ENCODE data around the gene NFATC1. TPM values are rescaled to one million over a fixed set of nuclear protein-coding genes. Genes with fewer than 3 reads are reported as not detected.

NFATC1 gene
- total RNA-seq, 1 donor from 2014 or later: 16.6 TPM

- H3K27me3 ChIP-seq: no peaks in the 10 kb centered on the region
- DNase-seq (peak; percentile 69), ATAC-seq (peak; percentile 49)
- no peak overlapping the region for H3K4me3 ChIP-seq
- intact Hi-C loops (cut with DNase I): loop anchor here (5.0 kb wide), 1 partner anchor 144 kb away; no protein-coding TSS in a partner anchor
- no peaks in the 10 kb centered on the region for H3K9me3 ChIP-seq
- peaks cover 11% of the 10 kb centered on the region for H3K36me3 ChIP-seq
- H3K4me1 ChIP-seq: peaks cover 8% of the 10 kb centered on the region
- peak overlapping the region; percentile 39 for H3K27ac ChIP-seq
- TF ChIP-seq CTCF (IDR thresholded peaks at IDR 0.05): no peak
Observed at GRCh38 chr18:79525556-79526467, 130.1 kb downstream of the NFATC1 start.

GRCh38 chr18:79526468-79527460, 131.0 kb downstream of the NFATC1 start:
- Histone ChIP-seq H3K4me3 (no peak overlapping the region), H3K27me3 (no peaks in the 10 kb centered on the region), H3K4me1 (peaks cover 8% of the 10 kb centered on the region), H3K36me3 (peaks cover 11% of the 10 kb centered on the region), H3K9me3 (no peaks in the 10 kb centered on the region), H3K27ac (peak overlapping the region; percentile 39)
- TF ChIP-seq CTCF (IDR thresholded peaks at IDR 0.05): no peak
- ATAC-seq (peak; percentile 47), DNase-seq (peak; percentile 75)
- intact Hi-C loops (cut with DNase I): loop anchor here (5.0 kb wide), 1 partner anchor 144 kb away; no protein-coding TSS in a partner anchor

- H3K4me3 ChIP-seq: no peak overlapping the region
- no peaks in the 10 kb centered on the region for H3K27me3 ChIP-seq
- H3K36me3 ChIP-seq: peaks cover 11% of the 10 kb centered on the region
- no peak for TF ChIP-seq CTCF (IDR thresholded peaks at IDR 0.05)
- DNase-seq (peak; percentile 25), ATAC-seq (no peak)
- H3K9me3 ChIP-seq: no peaks in the 10 kb centered on the region
- no peak overlapping the region for H3K27ac ChIP-seq
- H3K4me1 ChIP-seq: peaks cover 8% of the 10 kb centered on the region
- intact Hi-C loops (cut with DNase I): loop anchor here (5.0 kb wide), 1 partner anchor 145 kb away; no protein-coding TSS in a partner anchor
Observed at GRCh38 chr18:79527656-79528315, 132.1 kb downstream of the NFATC1 start.

GRCh38 chr18:79528316-79528695, 132.6 kb downstream of the NFATC1 start:
- no peak for TF ChIP-seq CTCF (IDR thresholded peaks at IDR 0.05)
- Histone ChIP-seq H3K36me3 (peaks cover 11% of the 10 kb centered on the region), H3K4me3 (no peak overlapping the region), H3K9me3 (no peaks in the 10 kb centered on the region), H3K27ac (no peak overlapping the region), H3K4me1 (peaks cover 8% of the 10 kb centered on the region), H3K27me3 (no peaks in the 10 kb centered on the region)
- DNase-seq: peak; percentile 60
- intact Hi-C loops (cut with DNase I): loop anchor here (5.0 kb wide), 1 partner anchor 146 kb away; no protein-coding TSS in a partner anchor
- no peak for ATAC-seq

- intact Hi-C loops (cut with DNase I): loop anchor here (5.0 kb wide), 1 partner anchor 147 kb away; no protein-coding TSS in a partner anchor
- Histone ChIP-seq H3K27me3 (no peaks in the 10 kb centered on the region), H3K9me3 (no peaks in the 10 kb centered on the region), H3K4me1 (peaks cover 8% of the 10 kb centered on the region), H3K36me3 (peaks cover 11% of the 10 kb centered on the region), H3K4me3 (no peak overlapping the region), H3K27ac (no peak overlapping the region)
- ATAC-seq (peak; percentile 59), DNase-seq (peak; percentile 61)
- peak; percentile 88 for TF ChIP-seq CTCF (IDR thresholded peaks at IDR 0.05)
Observed at GRCh38 chr18:79528846-79529245, 133.1 kb downstream of the NFATC1 start.
